GM21515 (cell line): Measurements from ENCODE around the gene NADK.

Source experiments
- ATAC-seq: cut with Tn5 transposase; IDR thresholded peaks from one replicate; pipeline ENCODE4 v1.9.1; 2021; ENCODE audit not compliant: unreplicated experiment

The NADK gene

DNA sequence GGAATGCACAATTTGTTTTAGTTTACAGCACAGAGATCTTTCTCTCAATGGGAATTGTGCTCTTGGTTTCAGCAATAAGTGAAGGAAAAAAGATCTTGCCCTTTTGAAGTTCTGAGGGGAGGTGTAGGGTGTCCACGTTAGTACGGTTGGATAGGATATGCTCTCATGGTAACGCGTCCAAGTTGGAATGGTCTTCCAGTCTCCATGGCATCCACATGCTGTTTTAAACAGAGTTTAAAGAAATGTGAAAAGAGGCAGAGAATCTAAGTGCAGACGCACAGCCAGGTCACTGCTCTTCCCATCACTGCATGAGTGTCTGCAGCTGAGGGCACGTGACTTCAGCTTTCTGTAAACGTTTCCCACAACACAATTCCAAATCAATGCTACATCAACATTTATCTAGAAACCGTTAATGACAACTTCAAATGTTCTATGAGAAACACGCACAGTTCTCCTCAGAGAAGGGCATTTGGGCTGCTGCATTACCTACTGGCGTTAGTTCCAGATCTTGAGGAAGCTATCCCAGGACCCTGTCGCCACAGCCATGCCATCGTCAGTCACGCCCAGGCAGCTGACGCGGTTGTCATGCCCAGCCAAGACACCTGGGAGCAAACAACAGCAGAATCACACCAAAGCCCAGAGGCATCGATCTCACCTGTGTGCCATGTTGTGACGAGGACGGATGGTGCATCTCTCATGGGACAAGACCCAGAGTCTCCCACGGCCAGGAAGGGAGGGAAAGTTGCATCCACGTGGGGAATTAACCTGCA is 8.8 kb upstream of the NADK start:
- ATAC-seq: no peak

DNA sequence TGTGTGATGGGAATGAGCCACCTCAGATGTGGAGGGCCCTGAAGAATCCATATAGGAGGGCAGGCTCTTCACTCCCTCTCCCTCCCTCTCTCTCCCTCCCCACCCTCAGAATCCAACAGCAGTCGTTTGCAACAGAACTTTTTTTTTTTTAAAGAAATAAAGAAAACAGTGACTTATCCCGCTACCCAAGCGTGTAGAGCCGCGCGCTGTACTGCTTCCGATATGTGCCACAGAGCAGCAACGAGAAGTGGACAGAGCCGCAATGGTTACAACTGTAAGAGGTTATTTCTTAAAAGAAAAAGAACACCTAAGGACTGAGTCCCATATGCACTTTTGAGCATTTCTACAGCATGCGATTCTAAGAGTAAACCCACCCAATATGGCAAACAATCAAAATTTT is 7.4 kb upstream of the NADK start:
- no peak for ATAC-seq

GRCh38 chr1:1784933-1785332 is 6.7 kb upstream of the NADK start:
- ATAC-seq: no peak

DNA sequence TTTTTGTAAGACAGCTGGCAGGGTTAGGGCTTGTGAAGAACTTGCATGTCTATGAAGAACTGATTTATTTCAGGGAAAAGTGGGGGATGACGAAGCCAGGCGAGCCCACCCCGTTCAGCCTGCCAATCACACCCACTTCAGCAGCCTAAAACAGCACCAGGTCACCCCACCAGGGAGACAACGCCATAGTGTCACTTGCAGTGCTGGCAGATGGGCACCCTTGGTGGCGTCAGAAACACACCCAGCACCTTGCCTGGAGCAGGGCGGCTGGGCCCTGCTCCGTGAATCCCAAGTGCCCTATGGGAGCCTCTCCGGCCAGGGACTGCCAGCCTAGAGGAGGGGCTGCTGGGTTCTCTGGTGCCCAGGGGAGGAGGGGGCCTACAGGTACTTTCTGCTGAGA is 5.0 kb upstream of the NADK start:
- ATAC-seq: no peak

GRCh38 chr1:1782399-1783221 is 4.3 kb upstream of the NADK start:
- no peak for ATAC-seq

- ATAC-seq: no peak
These were observed 3.2 kb upstream of the NADK start for GRCh38 chr1:1781526-1781903.

DNA sequence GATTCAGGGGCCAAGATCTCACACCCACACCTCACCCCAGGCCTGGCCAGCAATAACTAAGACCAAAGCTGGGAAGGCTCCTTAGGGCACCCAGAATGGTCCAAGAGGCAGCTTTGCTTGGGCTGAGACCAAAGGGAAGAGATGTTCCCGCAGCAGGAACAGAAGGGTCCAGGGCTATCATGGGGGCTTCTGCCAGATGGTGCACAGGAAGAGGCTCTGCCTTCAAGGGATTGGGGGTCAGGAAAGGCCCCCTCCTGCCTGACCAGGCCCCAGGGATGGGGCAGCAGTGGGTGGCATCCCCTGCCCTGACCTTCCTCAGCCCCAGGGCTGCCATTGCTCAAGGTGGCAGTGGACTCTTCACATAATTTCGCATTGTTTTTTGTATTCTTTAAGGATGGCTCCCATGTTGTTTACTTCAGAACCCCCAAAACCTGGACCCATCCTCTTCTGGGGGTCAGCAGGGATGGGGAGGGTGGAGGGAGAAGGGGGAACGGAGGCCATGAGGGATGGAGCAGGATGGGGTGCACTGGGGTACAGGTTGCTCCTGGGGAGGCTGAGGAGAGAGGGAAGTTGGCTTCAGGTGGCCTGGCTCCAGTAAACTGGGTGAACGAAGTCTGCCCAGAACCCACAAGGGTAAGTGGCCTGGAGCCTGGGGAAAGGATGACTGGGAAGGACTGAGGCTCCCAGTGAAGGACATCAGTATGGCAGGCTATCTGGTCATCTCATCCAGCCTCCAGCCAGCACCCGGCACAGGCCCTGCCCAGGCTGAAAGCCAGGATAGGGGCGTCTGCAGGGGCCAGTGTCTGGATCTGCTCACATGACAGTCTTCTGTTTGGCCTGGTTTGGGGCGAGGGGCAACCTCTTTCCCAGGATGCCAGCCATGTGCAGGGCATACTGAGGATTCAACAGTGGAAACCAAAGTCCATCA is 2.6 kb upstream of the NADK start:
- ATAC-seq: no peak

DNA sequence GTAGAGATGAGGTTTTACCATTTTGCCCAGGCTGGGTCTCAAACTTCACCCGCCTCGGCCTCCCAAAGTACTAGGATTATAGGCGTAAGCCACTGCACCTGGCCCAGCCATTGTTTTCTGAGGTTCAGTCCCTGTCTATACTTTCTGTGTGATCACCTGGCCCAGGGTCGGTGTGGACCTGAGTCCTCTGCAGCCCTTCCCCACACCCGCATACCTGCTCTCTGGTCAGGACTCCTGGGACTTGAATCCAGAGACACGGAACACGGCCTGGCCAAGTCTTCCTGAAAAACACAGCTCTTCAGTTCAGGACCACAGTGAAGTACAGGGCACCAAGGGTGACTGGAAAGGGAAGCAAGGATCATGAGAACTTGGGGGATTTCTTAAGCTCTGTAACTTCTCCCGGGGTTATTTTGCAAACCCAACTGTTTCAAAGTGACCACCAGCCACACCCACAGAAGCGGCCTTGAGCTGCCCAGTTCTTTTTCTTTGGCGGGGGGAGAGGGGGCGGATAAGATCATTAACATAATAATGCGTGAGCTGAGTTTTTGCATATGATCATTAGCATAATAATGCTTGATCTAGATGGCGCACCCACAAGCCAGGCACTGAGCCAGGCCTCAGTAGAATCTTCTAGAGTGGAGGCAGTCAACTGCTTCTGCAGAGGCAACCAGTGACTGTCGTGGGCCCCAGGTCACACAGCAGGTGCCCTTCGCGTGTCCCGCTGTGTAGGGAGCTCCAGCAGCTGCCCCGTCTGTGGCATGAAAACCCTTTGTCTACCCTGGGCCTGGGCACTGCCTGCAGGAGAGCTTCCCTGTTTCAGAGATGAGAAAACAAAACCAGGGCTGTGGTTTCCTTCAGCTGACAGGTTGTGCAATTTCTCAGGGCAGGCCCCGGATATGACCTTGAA is 1.7 kb upstream of the NADK start:
- ATAC-seq: peak; percentile 37

GRCh38 chr1:1779320-1779675 is 1.0 kb upstream of the NADK start:
- no peak for ATAC-seq

DNA sequence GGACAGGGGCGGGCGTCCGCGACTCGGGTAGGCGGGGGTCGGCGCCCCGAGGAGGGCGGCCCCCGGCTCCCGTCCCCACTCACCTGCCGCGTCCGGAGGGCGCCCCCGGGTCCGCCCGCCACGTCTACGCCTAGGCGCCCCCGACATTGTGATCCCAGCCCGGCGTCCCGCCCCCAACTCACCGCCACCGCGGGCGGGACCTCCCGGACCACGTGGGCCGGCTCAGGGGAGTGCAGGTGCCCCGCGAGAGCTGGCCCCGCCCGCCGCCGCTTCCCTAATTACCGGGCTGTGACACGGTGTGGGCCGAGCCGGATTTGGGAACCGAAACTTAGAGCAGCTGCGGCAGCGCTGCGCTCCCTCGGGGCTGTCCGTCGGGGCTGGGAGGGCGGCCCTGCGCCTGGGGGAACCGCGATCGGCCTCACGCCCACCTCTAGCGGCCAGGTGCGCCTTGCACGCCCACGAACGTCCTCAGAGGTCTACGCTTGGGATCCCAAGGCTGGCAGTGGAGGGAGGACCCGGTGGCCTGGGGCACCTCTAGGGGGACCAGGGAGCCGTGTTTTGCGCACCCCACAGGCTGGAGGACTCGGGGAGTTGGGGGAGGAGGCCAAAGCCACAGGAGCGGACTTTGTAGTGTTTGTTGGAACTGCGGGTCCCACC is 521 bp upstream of the NADK start:
- peak; percentile 66 for ATAC-seq

DNA sequence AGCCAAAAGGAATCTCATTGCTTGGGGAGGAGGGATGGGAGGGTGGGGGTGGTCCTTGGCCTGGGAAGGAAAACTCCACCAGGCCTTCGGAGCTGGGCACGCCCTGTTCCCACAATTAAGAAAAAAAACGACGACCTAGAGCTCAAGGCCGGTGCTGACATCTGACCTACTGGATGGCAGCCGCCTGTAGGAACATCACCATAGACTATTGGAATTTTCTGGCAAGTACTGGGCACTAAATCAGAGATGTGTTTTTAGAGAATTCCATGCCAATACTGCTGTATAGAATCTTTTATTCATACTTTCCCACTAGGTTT is 729 bp downstream of the NADK start:
- ATAC-seq: no peak

GRCh38 chr1:1776672-1777582 is 1.3 kb downstream of the NADK start:
- ATAC-seq: no peak

- ATAC-seq: no peak
These were observed 2.7 kb downstream of the NADK start for GRCh38 chr1:1775327-1776226.

- ATAC-seq: no peak
These were observed 4.4 kb downstream of the NADK start for GRCh38 chr1:1773874-1774273.

- no peak for ATAC-seq
These were observed 7.2 kb downstream of the NADK start for GRCh38 chr1:1771096-1771495.

GRCh38 chr1:1770102-1770501 is 8.2 kb downstream of the NADK start:
- ATAC-seq: no peak

DNA sequence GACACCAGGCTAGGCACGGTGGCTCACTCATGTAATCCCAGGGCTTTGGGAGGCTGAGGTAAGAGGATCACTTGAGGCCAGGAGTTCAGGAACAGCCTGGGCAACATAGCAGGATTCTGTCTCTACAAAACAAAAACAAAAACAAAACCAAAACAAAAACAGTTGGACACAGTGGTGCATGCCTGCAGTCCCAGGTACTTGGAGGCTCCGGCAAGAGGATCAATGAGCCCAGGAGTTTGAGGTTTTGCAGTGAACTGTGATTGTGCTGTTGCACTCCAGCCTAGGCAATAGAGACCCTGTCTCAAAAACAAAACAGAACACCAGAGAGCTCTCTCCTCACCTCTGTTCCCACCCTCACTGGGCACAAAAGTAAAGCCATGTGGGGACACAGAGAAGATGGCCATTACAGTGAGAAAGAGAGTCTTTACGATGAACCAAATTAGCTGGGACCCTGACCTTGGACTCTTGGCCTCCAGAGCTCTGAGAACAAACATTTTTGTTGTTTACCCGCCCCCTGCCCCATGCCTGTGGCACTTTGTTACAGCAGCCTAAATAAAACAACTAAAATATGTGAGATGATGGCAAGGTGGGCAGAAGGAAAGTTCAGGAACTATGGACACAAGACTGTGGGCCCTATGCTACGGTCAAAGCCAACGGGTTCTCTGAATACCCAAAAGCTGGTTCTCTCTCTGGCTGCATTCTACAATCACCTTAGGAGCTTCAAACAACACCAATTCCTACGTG is 9.8 kb downstream of the NADK start:
- ATAC-seq: no peak
